ENCODE results near the gene SLC35F3.

SLC35F3 gene

DNA sequence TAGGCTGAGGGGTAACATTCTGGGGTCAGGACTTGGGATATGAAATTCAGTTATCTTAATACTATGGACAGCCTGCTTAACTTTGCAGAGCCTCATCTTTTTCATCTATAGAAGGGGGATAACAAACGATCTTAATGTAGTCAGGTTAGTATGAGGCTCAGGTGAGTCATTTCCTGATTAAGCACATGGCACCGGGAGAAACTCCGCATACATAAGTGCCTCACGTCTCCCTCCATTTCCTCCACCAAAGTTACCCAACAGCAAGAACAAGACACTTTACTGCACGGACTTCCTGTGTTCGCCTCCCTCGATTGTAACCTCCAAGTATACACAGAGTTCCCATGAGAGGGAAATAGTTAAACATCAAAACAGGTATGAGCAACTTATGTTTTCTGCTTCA lies 356.1 kb downstream of the SLC35F3 start:
- DNase-seq (ENCODE audit: low read depth), result peak; percentile 16

DNA sequence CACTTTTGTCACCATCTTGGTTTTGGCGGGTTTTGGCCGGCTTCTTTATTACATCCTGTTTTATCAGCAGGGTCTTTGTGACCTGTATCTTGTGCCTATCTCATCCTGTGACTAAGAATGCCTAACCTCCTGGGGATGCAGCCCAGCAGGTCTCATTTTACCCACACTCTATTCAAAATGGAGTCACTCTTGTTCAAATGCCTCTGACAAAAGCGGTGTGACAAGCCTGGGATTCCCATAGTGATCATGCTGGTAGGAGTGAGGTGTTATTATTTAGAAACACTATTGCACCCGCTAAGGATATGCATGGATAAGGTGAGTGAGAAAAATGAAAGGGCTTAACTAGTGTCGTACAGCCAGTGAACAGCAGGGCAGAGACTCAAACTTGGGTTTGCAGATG lies 357.1 kb downstream of the SLC35F3 start:
- no peak for DNase-seq (ENCODE audit: low read depth)

GRCh38 chr1:234262007-234262753 lies 357.7 kb downstream of the SLC35F3 start:
- DNase-seq (ENCODE audit: low read depth), result no peak

- DNase-seq (ENCODE audit: low read depth), result peak; percentile 3
These were observed 358.3 kb downstream of the SLC35F3 start for GRCh38 chr1:234262754-234263105.

DNA sequence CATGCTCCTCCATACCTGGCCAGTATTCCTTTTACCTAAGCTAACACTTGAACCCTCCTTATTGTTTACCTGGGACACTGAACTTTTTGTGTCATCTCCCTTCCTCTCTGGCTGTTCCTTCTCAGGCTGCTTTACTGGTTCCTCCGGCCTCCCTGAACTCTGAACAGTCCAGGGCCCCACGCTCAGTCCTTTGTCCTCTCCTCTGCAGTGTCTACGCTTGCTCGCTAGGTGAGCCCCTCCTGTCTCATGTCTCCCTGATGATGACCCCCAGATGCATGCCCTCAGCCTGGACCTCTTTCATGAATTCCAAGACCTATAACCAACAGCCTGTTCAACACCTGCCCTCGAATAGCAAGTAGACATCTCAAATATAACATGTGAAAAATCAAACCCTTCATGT lies 360.4 kb downstream of the SLC35F3 start:
- no peak for DNase-seq (ENCODE audit: low read depth)

GRCh38 chr1:234265321-234265720 lies 360.8 kb downstream of the SLC35F3 start:
- no peak for DNase-seq (ENCODE audit: low read depth)

DNA sequence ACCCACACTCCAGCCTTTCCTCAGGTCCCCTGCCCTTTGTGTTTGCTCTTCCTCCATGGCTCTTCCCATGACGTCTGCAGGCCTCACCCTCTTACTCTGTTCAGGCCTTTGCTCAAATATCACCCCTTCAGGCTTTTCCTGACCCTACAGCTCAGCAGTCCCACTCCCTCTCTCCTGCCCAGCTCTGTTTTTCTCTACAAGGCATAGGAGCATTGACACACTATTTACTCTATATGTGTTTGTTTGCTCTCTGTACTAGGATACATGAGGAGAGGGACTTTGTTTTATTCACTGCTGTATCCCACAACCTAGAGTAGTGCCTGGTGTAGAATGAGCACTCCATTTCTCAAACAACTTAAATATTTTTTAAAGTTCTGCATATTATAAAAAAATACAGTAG lies 361.4 kb downstream of the SLC35F3 start:
- no peak for DNase-seq (ENCODE audit: low read depth)

DNA sequence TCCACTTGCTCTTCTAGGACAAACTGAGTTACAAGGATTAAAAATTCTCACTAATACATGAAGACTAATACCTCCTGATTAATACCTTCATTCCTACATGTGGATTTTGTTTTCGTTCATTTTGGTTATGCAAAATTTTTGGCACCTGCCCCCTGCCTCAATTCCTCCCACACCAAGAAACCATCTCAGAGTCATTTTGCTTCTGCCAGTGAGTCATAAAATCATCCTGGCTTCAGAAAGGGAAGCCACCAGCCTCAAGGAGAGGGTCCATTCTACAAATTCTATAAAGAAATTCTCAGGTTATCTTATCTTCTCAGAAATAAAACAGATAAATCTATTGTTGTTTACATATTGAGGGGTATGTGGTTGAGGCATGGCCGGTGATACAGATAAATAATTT lies 365.6 kb downstream of the SLC35F3 start:
- no peak for DNase-seq (ENCODE audit: low read depth)

DNA sequence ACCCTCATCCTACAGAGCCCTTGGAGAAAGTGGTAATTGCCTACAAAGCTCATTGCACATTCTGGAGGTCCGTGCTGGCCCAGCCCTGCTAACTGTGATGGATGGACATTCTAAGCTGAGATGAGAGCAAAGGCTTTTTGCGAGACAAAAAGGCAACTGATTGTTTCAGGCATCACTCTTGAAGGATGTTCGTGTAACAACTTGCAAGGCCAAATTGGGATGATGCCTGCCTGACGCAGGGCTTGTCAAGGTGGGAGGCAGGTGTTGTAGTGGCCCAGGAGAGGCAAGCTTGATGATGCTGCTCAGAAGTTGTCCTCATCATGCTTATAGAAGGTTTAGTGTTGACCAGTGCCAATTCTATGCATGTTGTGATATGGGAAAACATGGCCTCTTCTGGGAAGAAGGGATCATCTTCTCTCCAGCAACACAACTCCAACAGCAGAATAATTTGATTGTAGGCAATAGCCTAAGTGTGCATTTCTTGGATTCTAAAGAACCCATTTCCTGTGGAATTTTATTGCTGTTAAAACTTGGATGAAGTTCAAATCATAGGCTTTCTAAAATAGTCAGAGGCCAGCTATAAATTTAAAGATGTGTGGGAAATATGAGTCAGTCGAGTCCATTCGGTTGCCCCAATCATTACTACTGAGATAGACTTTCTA lies 366.2 kb downstream of the SLC35F3 start:
- DNase-seq (ENCODE audit: low read depth), result no peak

- DNase-seq (ENCODE audit: low read depth), result no peak
These were observed 366.7 kb downstream of the SLC35F3 start for GRCh38 chr1:234271243-234271606.

GRCh38 chr1:234272656-234273312 lies 368.3 kb downstream of the SLC35F3 start:
- no peak for DNase-seq (ENCODE audit: low read depth)

DNA sequence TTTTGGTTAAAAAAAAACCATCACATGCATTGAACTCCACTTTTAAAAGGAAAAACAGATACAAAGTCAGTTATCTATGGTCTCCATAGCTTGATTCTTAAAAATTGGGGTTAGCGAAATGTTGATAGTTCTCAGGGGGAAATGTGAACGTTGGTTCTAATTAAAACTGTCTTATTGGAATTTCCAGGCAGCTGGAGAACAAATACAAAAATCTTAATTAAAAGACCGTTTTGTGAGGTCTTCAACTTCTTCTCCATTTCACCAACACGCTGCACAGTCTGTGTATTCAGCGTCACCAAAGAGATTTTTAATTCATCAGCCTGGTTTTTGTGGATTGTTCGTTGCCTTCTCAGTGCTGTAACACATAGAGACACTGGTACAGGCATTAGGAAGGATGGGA lies 369.5 kb downstream of the SLC35F3 start:
- DNase-seq (ENCODE audit: low read depth), result no peak

DNA sequence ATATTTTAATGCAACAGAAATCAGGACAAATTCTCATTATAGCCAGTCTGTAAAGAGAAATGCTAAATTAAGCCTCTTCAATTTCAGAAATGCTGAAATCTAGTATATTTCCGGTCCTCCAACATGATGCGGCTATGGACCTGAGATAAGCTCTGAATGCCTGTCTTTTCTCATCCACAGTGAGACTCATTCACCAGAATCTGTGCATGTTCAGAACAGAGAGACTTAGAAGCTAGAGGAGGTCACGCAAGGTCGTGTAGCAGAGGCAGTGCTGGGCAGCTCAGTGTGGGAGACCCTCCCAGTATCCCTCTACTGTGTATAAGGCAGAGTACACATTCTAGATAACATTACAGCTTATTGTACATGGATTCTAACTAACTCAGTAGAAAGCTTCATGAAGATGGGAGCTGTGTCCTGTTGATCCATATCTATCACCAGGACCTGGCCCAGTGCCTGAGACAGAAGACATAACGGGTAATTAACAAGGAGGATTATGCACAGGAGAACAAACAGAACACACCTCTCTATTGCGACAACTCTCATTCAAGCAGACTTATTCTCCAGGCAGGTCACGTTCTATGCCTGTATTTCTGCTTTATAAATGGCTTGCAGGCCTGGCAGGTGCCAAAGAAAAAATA lies 371.8 kb downstream of the SLC35F3 start:
- DNase-seq (ENCODE audit: low read depth), result no peak

DNA sequence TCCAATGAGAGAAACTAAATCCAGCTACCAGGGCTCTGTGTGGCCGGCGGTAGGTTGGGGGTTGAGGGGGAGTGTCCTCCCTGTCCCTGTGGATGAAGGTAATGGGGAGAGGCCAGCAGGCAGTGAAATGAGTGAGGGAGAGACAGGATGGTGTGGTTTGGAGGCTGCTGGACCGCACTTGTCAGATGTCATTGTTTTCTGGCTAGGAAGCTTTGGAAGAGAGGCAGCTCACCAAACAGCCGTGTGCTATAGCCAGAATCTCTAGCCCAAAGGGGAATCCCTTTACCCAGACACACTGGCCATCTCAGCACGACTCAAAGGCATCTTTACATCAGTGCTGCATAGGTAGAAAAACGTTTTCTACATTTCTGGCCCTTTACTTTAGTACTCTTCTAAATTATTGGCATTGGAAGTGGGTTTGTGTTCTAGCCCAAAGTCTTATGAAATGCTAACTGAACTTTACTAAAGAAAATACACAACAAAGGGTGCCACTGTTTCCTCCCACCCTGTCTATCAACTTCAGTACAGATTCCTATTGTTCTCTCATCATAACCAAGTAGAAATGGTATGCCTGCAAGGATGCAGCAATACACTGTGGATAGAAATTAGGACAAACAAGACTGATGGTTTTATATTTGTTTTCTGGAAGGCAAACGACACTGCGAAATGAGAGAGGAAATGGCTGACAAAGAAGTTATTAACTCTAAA lies 372.8 kb downstream of the SLC35F3 start:
- no peak for DNase-seq (ENCODE audit: low read depth)

DNA sequence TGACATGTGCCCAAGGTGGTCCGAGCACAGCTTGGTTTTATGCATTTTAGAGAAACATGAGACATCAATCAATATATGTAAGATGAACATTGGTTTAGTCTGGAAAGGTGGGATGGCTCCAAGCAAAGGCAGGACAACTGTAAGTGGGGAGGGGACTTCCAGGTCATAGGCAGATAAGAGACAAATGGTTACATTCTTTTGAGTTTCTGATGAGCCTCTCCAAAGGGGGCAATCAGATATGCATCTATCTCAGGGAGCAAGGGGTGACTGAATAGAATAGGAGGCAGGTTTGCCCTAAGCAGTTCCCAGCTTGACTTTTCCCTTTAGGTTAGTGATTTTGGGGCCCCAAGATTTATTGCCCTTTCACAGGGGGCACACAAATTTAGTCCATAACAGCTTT lies 374.5 kb downstream of the SLC35F3 start:
- DNase-seq (ENCODE audit: low read depth), result no peak

DNA sequence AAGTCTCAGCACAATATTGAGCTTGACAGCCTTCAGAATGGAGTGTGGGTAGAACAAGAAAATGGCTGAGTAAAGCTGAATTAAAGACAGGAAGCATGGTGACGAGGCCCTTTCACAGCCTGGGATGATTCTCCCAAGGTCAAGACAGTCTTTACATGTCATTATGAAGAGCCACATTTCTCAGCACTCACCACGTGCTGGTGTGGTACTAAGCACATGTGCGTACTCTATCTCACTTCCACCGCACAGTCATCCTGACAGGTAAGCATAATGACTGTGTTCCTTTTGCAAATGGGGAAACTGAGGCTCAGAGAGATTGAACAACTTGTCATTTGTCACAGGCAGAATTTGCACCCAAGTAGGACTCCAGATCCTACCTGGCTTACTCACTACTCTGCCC lies 376.0 kb downstream of the SLC35F3 start:
- DNase-seq (ENCODE audit: low read depth), result no peak

DNA sequence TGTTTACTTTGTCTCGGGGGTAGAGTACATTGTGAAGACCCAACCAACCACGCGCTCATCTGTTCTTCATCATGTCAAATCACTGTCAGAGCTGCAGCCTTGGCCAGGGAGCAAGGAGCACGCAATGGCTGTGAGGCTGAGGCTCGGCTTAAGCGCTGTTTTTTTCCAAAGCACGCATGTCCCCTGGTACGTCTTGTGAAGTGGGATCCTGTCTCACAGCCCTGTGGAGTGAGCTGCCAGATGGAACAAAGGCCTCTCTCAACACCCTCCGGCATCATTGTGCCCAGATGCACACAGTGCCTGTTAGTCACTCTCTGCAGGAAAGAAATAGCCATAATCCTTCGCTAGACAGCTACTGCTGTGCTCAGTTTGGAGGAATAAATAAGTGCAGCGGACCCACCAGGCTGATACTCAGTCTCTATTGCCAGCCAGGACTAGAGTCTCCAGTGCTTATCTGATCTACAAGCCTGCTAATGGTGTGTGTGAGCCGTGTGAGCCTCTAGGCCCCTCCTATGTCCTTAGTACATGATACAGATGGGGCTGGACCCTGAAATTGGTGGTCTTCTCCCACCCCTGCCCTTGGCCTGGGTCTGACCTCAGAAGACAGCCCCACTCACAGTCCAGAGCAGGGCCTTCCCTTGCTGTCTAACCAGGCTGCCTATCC lies 377.5 kb downstream of the SLC35F3 start:
- no peak for DNase-seq (ENCODE audit: low read depth)

DNA sequence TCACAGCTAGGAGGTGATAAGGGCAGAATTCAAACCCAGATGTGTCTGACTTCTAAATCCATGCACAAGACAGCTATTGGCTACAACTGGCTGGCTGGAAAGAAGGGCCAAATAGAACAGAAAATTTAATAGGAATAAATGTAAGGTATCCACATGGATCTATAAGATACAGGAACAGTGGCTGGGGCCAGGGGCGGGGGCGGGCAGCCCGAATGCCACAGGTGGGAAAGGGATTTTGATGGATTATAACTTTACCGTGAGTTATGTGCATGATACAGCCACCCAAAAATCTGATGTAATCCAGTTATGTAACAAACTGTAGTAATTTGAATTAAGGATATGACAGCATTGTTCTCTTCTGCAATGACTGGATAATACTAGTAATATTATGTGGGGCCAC lies 381.7 kb downstream of the SLC35F3 start:
- DNase-seq (ENCODE audit: low read depth), result no peak

DNA sequence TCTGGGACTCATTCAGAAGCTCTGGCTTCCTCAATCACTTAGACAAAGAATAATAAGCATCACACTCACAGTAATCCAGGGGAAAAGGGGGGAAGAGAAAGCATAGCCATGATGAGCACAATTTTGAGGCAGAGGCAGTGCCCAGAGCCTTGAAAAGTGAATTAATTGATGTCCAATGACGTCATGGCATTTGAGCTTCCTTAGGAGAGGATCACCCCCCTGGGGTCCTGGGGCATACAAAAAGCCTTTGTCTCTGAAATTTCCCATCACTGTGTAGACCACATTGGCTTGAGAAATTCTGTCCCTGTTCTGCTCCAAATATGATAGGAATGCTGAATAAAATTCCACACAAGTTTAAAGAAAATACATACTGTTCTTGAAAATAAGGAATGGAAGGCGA lies 384.5 kb downstream of the SLC35F3 start:
- peak; percentile 4 for DNase-seq (ENCODE audit: low read depth)

GRCh38 chr1:234289538-234290305 lies 385.2 kb downstream of the SLC35F3 start:
- DNase-seq (ENCODE audit: low read depth), result no peak

DNA sequence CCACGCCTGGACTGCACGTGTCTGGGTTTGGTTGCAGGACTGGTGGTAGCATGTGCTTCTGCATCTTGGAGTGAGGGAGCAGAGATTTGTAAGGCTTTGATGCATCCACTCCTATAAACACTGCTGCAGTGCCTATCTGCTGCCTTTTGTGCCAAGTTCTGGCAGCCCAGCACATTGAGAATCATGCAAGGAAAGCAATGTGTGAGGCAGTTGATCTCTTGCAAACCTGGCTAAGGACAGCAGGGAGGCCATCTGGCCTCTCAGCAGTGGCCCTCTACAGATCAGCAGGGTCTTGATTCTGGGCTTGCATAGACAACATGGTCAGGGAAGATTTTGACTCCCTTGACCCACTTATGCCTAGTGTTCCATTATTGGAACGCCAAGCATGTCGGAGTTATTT lies 387.5 kb downstream of the SLC35F3 start:
- DNase-seq (ENCODE audit: low read depth), result no peak

All from iris pigment epithelial cell (primary cell).